Astrocyte (in vitro differentiated cells and primary cell): Measurements from ENCODE around the gene ACADL.

Experiments
- CTCF ChIP-seq: IDR thresholded peaks from 2 replicates; pipeline ENCODE4 v1.5.1; 2011; ENCODE audit warnings: low read depth, mild to moderate bottlenecking, inconsistent platforms, low read length, moderate library complexity; ENCODE audit not compliant: insufficient read depth
- EZH2 ChIP-seq: IDR thresholded peaks from 2 replicates; pipeline ENCODE4 v1.6.1; 2012; ENCODE audit warnings: mild to moderate bottlenecking, low read length, inconsistent platforms; ENCODE audit not compliant: insufficient read depth

GRCh38 chr2:210263841-210264240 is 38.6 kb upstream of the ACADL start:
- TF ChIP-seq CTCF (no peak), EZH2 (no peak)
